BJ (cell line): ENCODE measurements around the gene AADAT. TPM values are rescaled to one million over a fixed set of nuclear protein-coding genes. Genes with fewer than 3 reads are reported as not detected.

ENCODE experiments used
- CTCF ChIA-PET: fragments of 350-600 bp; formaldehyde crosslinking; extraction: SDS; loops from one replicate; lab custom pipeline; 2021; ENCODE audit warnings: antibody characterized with exemption, inconsistent platforms; lab: Yijun Ruan, JAX
- POLR2A ChIA-PET: fragments of 300-600 bp; sonication (Branson Sonifier 250); formaldehyde crosslinking; extraction: SDS; loops from one replicate; lab custom pipeline; 2021; ENCODE audit warnings: antibody characterized with exemption; lab: Charles Lee
- DNase-seq: peaks from one replicate; pipeline ENCODE4 v3.0.0-alpha.2; 2011; ENCODE audit warnings: low read depth
- H3K27me3 ChIP-seq: 2 replicates; pipeline ENCODE4 v1.6.0; 2011; ENCODE audit warnings: low read length; ENCODE audit not compliant: control insufficient read depth, insufficient read depth
- H3K36me3 ChIP-seq: 2 replicates; pipeline ENCODE4 v1.5.1; 2011; ENCODE audit warnings: low read length; ENCODE audit not compliant: control insufficient read depth, insufficient read depth
- H3K4me3 ChIP-seq: 2 replicates; pipeline ENCODE4 v1.5.1; 2011; ENCODE audit warnings: low read depth, mild to moderate bottlenecking, control low read depth, low read length
- polyA plus RNA-seq: library from polyadenylated mRNA; depleted of rRNA; stranded (reverse); fragments of >200 nt; gene quantifications from 2 replicates; pipeline ENCODE4 v1.2.3, GENCODE V29; 2011
- TF ChIP-seq, protein P1 (sequence below): IDR thresholded peaks from 2 replicates; pipeline ENCODE4 v1.5.1; 2011; ENCODE audit warnings: low read depth, mild to moderate bottlenecking, control low read depth, inconsistent platforms, low read length, moderate library complexity; ENCODE audit not compliant: insufficient read depth

Gene AADAT
- polyA plus RNA-seq, 1 experiment: 7.8 TPM

DNA sequence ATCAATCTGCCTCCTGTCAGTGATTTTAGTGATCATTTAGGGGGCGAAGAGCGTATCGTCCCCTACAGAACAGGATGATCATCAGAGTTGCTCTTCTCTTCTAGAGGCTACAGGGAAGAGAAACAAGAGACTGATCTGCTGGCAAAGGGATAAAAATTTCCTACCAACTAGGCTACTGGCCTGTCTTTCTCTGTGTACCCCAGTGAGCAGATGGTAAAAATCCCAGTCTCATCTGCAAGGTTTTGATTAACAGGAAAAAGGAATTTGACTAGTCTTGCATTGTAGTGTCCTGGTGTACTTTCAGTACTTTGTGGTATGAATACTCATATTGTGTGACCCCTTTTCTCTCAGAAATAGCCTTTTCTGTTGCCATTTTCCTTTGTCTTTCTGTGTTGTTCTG lies 21.8 kb upstream of the AADAT start:
- H3K36me3 ChIP-seq: no peaks in the 10 kb centered on the region
- no peak overlapping the region for H3K4me3 ChIP-seq
- 0 out of 2 replicates have a peak, but pooled peaks cover 1% of the 10 kb centered on the region for H3K27me3 ChIP-seq
- POLR2A ChIA-PET: no interaction called here
- DNase-seq: no peak
- CTCF ChIA-PET: no interaction called here
- TF ChIP-seq, protein P1, sequence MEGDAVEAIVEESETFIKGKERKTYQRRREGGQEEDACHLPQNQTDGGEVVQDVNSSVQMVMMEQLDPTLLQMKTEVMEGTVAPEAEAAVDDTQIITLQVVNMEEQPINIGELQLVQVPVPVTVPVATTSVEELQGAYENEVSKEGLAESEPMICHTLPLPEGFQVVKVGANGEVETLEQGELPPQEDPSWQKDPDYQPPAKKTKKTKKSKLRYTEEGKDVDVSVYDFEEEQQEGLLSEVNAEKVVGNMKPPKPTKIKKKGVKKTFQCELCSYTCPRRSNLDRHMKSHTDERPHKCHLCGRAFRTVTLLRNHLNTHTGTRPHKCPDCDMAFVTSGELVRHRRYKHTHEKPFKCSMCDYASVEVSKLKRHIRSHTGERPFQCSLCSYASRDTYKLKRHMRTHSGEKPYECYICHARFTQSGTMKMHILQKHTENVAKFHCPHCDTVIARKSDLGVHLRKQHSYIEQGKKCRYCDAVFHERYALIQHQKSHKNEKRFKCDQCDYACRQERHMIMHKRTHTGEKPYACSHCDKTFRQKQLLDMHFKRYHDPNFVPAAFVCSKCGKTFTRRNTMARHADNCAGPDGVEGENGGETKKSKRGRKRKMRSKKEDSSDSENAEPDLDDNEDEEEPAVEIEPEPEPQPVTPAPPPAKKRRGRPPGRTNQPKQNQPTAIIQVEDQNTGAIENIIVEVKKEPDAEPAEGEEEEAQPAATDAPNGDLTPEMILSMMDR: no peak

DNA sequence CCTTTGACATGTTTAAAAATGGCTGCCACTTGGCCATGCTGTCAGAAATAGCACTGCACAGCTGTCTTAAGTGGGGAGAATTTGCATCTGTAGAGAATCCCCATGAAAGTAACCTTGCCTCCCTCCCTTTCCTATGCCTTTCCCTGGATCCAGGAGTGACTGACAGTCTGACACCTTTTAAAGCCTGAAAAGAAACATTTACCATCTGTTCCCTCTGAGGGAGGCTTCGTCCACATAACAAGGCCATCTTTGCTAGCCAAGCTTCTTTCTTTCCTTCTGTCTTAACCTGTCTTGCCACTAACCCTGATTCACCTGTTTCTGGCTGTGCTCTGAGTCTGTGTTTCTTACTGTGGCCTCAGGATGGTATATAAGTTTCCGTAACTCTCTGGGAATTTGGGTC lies 21.3 kb upstream of the AADAT start:
- TF ChIP-seq, protein P1: no peak
- DNase-seq: no peak
- H3K36me3 ChIP-seq: no peaks in the 10 kb centered on the region
- H3K27me3 ChIP-seq: 0 out of 2 replicates have a peak, but pooled peaks cover 1% of the 10 kb centered on the region
- no peak overlapping the region for H3K4me3 ChIP-seq
- POLR2A ChIA-PET: no interaction called here
- CTCF ChIA-PET: no interaction called here

DNA sequence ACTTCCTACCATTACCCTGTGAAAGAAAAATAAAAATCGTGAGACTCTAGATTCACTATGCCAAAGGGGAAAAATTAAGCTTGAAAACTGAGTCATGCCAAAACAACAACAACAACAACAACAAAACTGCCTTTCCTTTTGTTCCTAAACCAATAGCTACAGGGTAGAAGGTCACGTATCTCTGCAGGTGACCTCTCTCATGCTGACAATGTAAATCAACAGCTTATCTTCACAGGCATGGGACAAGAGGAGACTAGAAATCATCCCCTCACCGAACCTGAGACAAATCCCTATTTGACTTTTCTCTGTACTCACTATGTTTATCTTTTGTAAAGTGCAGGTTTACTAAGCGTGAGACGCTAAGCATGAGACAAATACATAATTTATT lies 20.5 kb upstream of the AADAT start:
- DNase-seq: no peak
- TF ChIP-seq, protein P1: no peak
- Histone ChIP-seq H3K4me3 (no peak overlapping the region), H3K27me3 (0 out of 2 replicates have a peak, but pooled peaks cover 1% of the 10 kb centered on the region), H3K36me3 (no peaks in the 10 kb centered on the region)
- ChIA-PET CTCF (no interaction called here), POLR2A (no interaction called here)

DNA sequence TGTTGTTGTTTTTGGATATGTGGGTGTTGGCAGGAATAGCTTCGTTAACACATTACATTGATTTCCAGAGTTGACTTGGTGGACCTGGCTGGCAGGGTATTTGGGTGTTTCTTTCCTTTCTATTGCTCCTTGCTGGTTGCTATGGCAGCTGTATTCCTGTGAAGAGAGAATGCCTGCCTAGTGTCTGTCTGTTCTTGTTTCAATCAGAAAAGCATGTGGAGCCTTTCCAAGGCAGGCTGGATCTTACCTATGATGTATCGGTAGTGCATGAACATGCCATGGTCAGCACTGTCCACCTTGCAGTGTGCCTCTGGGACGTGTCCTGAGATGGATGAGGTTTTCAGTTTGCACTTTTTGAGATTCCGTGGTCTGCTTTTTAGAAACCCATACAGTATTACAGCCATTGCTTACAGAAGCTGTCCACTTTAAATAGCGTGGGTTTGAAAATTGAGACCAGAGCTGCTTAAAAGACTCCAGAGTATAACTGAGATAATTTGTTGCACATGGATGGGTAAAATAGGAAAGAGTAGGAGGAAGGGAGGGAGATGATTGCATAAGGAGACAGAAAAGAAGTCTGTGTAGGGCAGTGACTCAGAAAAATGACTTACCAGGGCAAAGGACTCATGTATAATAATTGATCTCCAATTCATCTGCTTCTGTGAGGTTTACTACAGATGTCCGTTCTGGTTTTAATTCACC lies 20.0 kb upstream of the AADAT start:
- POLR2A ChIA-PET: no interaction called here
- peak; percentile 41 for DNase-seq
- Histone ChIP-seq H3K4me3 (no peak overlapping the region), H3K36me3 (no peaks in the 10 kb centered on the region), H3K27me3 (0 out of 2 replicates have a peak, but pooled peaks cover 1% of the 10 kb centered on the region)
- TF ChIP-seq, protein P1: no peak
- CTCF ChIA-PET: no interaction called here

DNA sequence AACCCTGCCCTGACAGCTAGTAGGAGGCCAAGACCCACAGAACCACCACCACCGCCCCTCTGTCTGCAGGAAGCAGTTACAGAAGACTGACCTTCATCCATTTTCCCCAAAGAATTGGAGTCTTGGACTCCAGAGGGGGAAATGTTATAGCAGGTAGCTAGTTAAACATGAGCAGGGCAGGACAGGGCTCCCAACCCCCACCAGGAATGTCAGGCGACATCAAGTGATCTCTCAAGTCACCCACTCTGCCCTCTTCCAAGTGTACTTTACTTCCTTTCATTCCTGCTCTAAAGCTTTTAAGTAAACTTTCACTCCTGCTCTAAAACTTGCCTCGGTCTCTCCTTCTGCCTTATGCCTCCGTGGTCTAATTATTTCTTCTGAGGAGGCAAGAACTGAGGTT lies 17.1 kb upstream of the AADAT start:
- Histone ChIP-seq H3K4me3 (no peak overlapping the region), H3K27me3 (0 out of 2 replicates have a peak, but pooled peaks cover 1% of the 10 kb centered on the region), H3K36me3 (no peaks in the 10 kb centered on the region)
- ChIA-PET POLR2A (no interaction called here), CTCF (interaction anchor here (0.9 to 1.2 kb wide), 2 partner anchors 15 to 31 kb away, joined by 3 to 4 read pairs; no protein-coding TSS in a partner anchor)
- TF ChIP-seq, protein P1: no peak
- no peak for DNase-seq
